ENCODE data around the gene KLLN. TPM values are rescaled to one million over a fixed set of nuclear protein-coding genes. Genes with fewer than 3 reads are reported as not detected.

The KLLN gene
- total and polyA plus RNA-seq, 9 of the 15 experiments (the other 6 are each of a cell fraction or from before 2014, with no cell fraction given), result 0.07 to 0.40 (median 0.25) TPM

- TF ChIP-seq HNRNPK (IDR thresholded peaks at IDR 0.05; ENCODE audit: low read depth, low read length, poor library complexity, severe bottlenecking) (no peak), MCM7 (IDR thresholded peaks at IDR 0.05) (no peak), ZNF586 (CRISPR knock-in tag; conservative IDR thresholded peaks at IDR 0.05) (no peak), MITF (IDR thresholded peaks at IDR 0.05) (peak; percentile 53; the same call in 1 of the 2 replicates), MYC (IDR thresholded peaks at IDR 0.05; ENCODE audit: low read depth, low read length) (peak; percentile 91), MYC (CRISPR knock-in tag; IDR thresholded peaks at IDR 0.05; ENCODE audit: borderline replicate concordance, low read depth) (peak; percentile 40; the same call in 1 of the 2 replicates), ZNF121 (CRISPR knock-in tag; conservative IDR thresholded peaks at IDR 0.05) (no peak), GTF2F1 (IDR thresholded peaks at IDR 0.05; ENCODE audit: low read depth, low read length) (no peak), SIN3B (IDR thresholded peaks at IDR 0.05; ENCODE audit: low read depth) (peak; percentile 19; the same call in 1 of the 2 replicates), FOXM1 (IDR thresholded peaks at IDR 0.05; ENCODE audit: low read depth) (peak; percentile 84), FOXM1 (CRISPR knock-in tag; IDR thresholded peaks at IDR 0.05; ENCODE audit: low read depth) (peak; percentile 78; the same call in 1 of the 2 replicates), ZBTB8A (IDR thresholded peaks at IDR 0.05; ENCODE audit: partially characterized antibody) (no peak), ZNF3 (CRISPR knock-in tag; IDR thresholded peaks at IDR 0.05) (no peak), HES1 (IDR thresholded peaks at IDR 0.05; ENCODE audit: low read depth) (no peak), POLR2A (conservative IDR thresholded peaks at IDR 0.05) (peak; percentile 78), ZNF140 (CRISPR knock-in tag; IDR thresholded peaks at IDR 0.05) (no peak), ZMIZ1 (IDR thresholded peaks at IDR 0.05; ENCODE audit: low read depth in 2 of 2, low read length in 2 of 2) (0 out of 4 replicates have a peak, but pooled peaks of 1 of the 2 experiments have one; percentile 40)
- TF ChIP-seq, protein P1, sequence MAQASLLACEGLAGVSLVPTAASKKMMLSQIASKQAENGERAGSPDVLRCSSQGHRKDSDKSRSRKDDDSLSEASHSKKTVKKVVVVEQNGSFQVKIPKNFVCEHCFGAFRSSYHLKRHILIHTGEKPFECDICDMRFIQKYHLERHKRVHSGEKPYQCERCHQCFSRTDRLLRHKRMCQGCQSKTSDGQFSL (CRISPR knock-in tag; IDR thresholded peaks at IDR 0.05), result peak; percentile 35; the same call in 1 of the 2 replicates
- TF ChIP-seq, protein P1 (tag; IDR thresholded peaks at IDR 0.05), result no peak
- TF ChIP-seq, protein P2, sequence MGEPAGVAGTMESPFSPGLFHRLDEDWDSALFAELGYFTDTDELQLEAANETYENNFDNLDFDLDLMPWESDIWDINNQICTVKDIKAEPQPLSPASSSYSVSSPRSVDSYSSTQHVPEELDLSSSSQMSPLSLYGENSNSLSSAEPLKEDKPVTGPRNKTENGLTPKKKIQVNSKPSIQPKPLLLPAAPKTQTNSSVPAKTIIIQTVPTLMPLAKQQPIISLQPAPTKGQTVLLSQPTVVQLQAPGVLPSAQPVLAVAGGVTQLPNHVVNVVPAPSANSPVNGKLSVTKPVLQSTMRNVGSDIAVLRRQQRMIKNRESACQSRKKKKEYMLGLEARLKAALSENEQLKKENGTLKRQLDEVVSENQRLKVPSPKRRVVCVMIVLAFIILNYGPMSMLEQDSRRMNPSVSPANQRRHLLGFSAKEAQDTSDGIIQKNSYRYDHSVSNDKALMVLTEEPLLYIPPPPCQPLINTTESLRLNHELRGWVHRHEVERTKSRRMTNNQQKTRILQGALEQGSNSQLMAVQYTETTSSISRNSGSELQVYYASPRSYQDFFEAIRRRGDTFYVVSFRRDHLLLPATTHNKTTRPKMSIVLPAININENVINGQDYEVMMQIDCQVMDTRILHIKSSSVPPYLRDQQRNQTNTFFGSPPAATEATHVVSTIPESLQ (CRISPR knock-in tag; IDR thresholded peaks at IDR 0.05), result 0 out of 2 replicates have a peak, but pooled peaks have one; percentile 63
Observed at GRCh38 chr10:87861953-87862678, 1.2 kb downstream of the KLLN start (continued).
